ENCODE data around the gene MYL6. TPM values are rescaled to one million over a fixed set of nuclear protein-coding genes. Genes with fewer than 3 reads are reported as not detected.

Gene MYL6
- total and polyA plus RNA-seq, 10 of the 15 experiments (the other 5 are each of a cell fraction or from before 2014, with no cell fraction given): 1,000 to 4,116 (median 1,828) TPM

DNA sequence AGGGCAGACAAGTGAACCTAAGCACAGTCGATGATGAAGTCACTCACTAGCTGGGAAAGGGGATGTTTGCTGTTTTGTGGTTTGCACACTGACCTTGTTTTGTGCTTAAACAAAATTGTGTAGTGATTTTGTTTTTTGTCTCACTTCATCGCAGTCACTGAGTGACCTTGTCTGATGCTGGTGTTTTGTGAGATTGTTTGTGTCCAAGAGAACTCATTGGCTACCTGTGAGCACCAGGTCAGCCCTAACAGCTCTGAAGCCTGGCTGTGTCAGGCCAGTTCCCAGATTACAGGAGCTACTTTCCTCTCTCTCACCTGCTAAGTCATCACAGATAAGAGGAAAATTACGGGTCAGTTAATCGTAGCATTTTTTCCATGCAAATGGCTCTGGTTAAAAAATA is 34.0 kb upstream of the MYL6 start:
- Histone ChIP-seq H3K4me2 (ENCODE audit: control insufficient read depth, insufficient read depth) (no peak overlapping the region), H3K4me1 (ENCODE audit: control insufficient read depth, insufficient read depth, low read length) (peaks cover 29% of the 10 kb centered on the region), H3K27ac (ENCODE audit: control insufficient read depth, insufficient read depth) (no peak overlapping the region), H3K27me3 (replicated peaks in 1 of 2; ENCODE audit: control insufficient read depth in 2 of 2, insufficient read depth in 2 of 2, low read length in 1 of 2) (no peaks in the 10 kb centered on the region), H4K20me1 (ENCODE audit: control insufficient read depth, insufficient read depth) (no peaks in the 10 kb centered on the region), H3K79me2 (ENCODE audit: control insufficient read depth, insufficient read depth, low read length) (peaks cover 16% of the 10 kb centered on the region), H3K4me3 (no peak overlapping the region), H2AFZ (ENCODE audit: control insufficient read depth, low read depth, low read length) (no peak overlapping the region), H3K9ac (ENCODE audit: control insufficient read depth, insufficient read depth, low read length) (no peak overlapping the region), H3K36me3 (ENCODE audit: control insufficient read depth in 2 of 2, insufficient read depth in 2 of 2, low read length in 1 of 2) (no peaks in the 10 kb centered on the region), H3K9me3 (replicated peaks; ENCODE audit: control insufficient read depth, insufficient read depth, low read length) (no peaks in the 10 kb centered on the region)
- CTCF ChIA-PET: interaction anchor here (0.8 to 10.3 kb wide), 7 partner anchors 19 to 386 kb away, joined by 3 to 129 read pairs (median 3); partner anchors contain the start of genes PA2G4 and SMARCC2
- 84% methylated on average over 4 of the region's 4 CpGs for WGBS (ENCODE audit: insufficient coverage, insufficient replicate concordance, low lambda C conversion rate, missing lambda C conversion rate)
- ATAC-seq (no peak), FAIRE-seq (no peak), DNase-seq (ENCODE audit: low read depth, low spot score) (no peak)
- POLR2A ChIA-PET: interaction anchor here (0.7 to 2.6 kb wide), 7 partner anchors 8 to 122 kb away, joined by 3 to 13 read pairs (median 4); partner anchors contain the start of genes RNF41, RPL41 and SMARCC2
- SMC1A ChIA-PET (ENCODE audit: uncharacterized antibody, unreplicated experiment): interaction anchor here (0.7 to 2.4 kb wide), 7 partner anchors 12 to 337 kb away, joined by 3 to 8 read pairs (median 4); partner anchors contain the start of genes MYL6 and SMARCC2
- in situ Hi-C loops (cut with MboI) (loop anchor here (5.0 kb wide), 1 partner anchor 338 kb away; no protein-coding TSS in a partner anchor), intact Hi-C loops (cut with micrococcal nuclease; ENCODE audit: unreplicated experiment) (loop anchor here (10.0 kb wide), 1 partner anchor 521 kb away; the partner anchor contains the start of gene ATP5F1B)
- no TSS peak for BruUV-seq (replicated peaks)
- TF ChIP-seq, protein P1, sequence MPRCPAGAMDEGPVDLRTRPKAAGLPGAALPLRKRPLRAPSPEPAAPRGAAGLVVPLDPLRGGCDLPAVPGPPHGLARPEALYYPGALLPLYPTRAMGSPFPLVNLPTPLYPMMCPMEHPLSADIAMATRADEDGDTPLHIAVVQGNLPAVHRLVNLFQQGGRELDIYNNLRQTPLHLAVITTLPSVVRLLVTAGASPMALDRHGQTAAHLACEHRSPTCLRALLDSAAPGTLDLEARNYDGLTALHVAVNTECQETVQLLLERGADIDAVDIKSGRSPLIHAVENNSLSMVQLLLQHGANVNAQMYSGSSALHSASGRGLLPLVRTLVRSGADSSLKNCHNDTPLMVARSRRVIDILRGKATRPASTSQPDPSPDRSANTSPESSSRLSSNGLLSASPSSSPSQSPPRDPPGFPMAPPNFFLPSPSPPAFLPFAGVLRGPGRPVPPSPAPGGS (IDR thresholded peaks at IDR 0.05; ENCODE audit: borderline replicate concordance, insufficient read depth, low read depth, low read length, poor library complexity, severe bottlenecking): no peak
- no peak for TF ChIP-seq IRF4 (IDR thresholded peaks at IDR 0.05; ENCODE audit: low read depth, low read length)
- RAD21 ChIA-PET (ENCODE audit: unreplicated experiment): interaction anchor here (6.8 kb wide), 1 partner anchor 65 kb away, joined by 98 read pairs; the partner anchor contains the start of gene SMARCC2
